NCI-H82 treated with DMSO at 0.1 percent for 48 hours (cell line): ENCODE measurements around the gene ZNF497.

Source experiments
- DNase-seq: peaks from one replicate; lab custom pipeline; 2025; ENCODE audit not compliant: unreplicated experiment; lab: John Stamatoyannopoulos, UW

The ZNF497 gene

DNA sequence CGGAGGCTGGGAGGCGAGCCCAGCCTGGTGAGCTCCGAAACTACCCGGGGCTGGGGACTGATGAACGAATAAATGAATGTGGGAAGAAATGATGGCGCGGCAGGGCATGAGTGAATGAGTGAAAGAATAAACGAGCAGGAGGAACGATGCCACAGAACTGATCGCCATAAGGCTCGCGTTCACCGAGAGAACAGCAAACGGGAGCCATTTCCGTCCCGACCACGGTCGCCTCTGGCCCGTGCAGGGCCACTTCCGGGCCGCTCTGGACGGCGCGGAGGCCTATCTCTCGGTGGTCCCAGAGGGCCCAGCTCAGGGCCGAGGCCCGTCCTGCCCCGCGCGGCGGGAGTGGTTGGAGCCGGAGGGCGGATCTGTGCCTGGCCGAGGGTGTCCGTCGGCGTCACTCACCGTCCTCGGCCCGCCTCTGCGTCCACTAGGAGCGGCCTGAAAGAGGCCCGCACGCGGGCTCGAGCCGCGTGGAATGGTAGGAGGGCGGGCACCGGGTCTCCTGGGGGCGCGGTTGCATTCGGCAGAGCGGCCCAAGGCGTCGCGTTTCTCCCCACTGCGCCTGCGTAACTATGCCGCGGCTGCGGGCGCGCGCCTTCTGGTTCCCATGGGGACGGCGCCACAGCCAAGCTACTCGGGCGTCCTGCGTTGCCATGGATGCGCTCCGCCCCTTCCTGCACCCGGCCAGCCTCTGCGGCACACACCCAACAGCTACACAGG lies at the start of gene ZNF497:
Gene ZNF497, minus strand, starts transcription at position 480 of the 723 bp plus-strand sequence. CDS start 5,116 bp downstream, outside the sequence.
- peak; percentile 79 for DNase-seq

- no peak for DNase-seq
Observed at GRCh38 chr19:58409010-58409790, 46.6 kb upstream of the ZNF497 start.

DNA sequence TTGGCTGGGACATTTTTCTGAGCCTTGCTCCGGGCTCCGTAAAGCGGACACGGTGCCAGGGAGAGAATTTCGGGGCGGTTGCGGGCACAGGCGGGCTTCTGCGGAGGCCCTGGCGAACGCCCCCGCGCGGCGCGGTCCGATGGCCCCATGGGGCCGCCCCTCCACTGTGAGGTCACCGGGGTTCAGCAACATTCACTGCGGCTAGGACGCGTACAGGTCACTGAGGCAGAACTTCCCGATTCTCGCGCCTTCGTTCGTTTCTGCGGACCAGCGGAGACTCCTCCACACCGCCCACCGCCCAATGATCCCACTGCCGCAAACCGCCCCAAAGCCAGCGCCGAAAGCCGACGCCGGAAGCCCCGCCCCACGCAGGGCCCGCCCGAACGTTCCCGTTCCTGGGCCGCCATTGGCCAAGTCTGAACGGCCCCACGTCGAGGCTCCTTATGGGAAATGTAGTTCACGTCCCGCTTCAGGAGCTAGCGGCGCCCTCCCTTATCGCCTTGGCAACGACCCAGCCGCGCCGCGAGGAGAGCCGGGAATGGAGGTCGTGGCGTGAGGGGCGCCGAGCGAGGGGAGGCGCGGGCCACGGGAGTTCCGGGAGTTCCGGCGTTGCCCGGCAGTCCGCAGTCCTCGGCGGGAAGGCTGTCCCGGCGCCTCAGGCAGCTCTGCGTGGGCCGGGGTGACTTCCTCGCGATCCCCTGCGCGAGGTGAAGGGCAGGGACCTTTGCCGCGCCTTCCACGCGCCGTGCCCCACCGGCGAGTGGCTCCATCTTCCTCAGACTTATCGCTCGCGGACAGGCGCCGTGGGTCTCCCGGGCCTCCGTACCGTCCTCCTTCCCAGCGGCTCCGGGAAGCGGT lies 45.8 kb upstream of the ZNF497 start, which contains the start of gene ZNF584:
Gene ZNF584, plus strand, starts transcription at position 498 of the 858 bp plus-strand sequence. CDS start 499 bp downstream, outside the sequence.
- DNase-seq: peak; percentile 92

DNA sequence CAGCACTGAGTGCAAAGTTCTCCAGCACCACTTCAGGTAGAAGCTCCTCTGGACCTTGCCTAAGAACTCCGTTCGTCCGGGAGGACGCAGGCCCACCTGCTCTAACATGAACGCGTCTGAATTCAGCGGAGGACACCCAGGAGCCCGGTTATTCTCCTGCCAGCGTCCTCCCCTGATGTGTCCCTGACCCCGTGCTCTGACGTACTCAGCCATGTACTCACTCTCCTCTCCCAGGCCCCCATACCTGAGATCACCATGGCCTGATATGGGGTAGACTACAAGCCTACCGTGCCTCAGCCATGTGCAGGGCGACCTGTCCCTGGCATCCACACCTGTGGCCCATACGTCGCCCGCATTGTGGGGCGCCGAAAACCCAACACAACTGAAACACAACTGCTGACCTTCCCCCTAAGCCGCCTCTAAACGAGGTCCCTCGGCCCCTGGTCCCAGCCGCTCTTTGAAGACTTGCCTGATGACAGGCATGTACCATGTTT lies 45.2 kb upstream of the ZNF497 start:
- no peak for DNase-seq

DNA sequence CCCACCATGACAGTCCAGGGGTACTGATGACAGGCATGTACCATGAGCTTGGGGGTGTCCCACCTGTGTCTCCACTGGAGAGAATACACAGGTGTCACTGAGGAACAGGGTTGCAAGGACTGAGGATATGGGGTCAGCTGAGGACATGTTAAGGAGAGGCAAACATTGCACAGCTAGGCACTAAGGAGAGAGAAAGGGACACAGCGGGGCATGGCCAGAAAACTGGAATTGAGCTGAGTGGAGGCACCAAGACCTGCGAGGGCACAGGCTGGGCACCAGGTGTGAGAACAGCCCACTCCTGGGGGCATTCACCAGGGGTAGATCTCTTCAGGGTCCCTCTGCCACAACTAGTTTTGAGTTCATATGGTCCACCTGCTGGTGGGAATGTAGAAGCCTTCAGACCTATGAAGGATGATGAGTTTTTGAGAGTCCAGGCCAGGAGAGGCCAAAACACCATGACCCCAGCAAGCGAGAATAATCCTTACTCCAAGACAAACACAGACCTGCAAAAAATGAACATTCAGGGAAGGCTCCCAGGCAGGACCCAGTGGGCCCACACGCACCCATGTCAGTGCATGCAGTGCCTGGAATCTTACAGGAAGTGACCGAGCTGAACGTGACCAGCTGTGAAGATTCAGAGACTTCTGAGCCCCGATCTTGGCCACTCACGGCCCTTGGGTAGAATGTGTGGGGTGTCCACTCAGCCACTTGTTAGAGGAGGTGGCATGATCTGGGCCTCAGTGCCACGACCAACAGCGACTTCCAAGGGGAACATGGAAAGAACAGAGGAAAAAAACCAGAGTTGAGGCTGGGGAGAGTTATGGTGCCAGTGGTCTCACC lies 44.5 kb upstream of the ZNF497 start:
- DNase-seq: no peak

GRCh38 chr19:58403920-58404478 lies 41.4 kb upstream of the ZNF497 start:
- DNase-seq: peak; percentile 18

DNA sequence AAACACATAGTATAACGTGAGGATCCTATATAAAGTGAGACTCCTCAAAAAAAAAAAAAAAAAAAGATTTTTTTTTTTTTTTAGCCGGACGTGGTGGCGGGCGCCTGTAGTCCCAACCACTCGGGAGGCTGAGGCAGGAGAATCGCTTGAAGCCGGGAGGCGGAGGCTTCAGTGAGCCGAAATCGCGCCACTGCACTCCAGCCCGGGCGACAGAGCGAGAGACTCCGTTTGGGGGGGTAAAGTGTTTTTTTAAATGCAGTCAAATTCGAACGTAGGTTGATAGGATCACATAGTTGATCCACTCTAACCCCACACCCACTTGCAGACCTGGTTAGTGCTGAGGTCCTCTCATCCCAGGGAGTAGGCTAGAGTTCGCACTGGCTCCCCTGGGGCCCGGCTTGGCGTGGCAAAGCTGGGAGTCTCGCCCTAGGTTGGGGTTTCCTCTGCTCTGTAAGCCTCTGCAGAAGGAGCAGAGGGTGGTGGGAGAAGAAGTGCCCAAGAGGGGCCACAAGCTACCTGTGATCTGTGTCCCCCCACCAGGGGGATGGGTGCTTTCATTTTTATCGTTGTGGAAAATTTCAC lies 39.4 kb upstream of the ZNF497 start:
- DNase-seq: no peak

DNA sequence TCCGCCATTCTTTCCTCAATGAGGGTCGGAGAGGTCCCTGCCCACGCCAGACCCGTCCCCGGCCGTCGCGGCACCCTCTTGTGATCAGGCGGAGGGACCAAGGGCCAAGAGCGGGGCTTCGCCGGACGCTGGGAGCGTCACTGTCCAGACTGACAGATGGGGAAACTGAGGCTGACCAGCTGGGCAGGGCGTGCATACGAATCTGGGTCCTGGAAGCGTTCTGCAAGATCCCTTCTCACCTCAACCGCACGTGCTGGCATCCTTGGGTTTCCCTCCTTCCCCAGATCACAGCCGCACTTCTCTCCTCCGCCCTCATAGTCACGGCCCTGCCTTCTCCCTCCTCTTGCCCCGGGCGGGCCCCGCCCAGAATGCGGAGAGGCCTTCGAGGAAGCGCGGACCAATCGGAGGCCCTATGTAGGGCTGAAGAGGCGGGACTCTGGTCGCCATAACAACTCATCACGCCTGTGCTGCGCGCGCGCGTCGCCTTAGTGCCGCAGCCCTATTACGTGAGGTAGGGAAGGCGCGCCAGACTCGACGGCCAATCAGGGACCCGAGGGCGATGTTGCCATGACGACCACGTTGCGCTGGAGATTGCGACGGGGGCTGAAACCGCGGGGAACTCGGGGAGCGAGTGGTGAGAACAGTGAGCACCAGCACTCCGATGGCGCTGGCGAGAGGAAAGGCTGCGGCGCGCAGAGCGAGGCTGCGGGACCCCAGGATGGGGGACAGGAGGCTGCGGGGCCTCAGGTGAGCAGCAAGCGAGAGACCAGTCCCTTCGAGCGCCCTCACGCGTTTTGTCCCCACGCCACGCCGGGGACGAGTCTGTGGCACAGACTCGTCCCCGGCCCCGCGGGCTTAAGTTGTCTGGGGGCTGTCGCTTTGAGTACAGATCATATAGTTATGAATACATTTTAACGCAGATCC lies 38.6 kb upstream of the ZNF497 start:
- DNase-seq: peak; percentile 96

- no peak for DNase-seq
Observed at GRCh38 chr19:58400316-58400915, 37.9 kb upstream of the ZNF497 start.

GRCh38 chr19:58399903-58400302 lies 37.4 kb upstream of the ZNF497 start:
- DNase-seq: no peak

- no peak for DNase-seq
Observed at GRCh38 chr19:58398545-58398944, 36.0 kb upstream of the ZNF497 start.

GRCh38 chr19:58398087-58398486 lies 35.5 kb upstream of the ZNF497 start:
- DNase-seq: no peak

- no peak for DNase-seq
Observed at GRCh38 chr19:58397533-58398037, 35.0 kb upstream of the ZNF497 start.

DNA sequence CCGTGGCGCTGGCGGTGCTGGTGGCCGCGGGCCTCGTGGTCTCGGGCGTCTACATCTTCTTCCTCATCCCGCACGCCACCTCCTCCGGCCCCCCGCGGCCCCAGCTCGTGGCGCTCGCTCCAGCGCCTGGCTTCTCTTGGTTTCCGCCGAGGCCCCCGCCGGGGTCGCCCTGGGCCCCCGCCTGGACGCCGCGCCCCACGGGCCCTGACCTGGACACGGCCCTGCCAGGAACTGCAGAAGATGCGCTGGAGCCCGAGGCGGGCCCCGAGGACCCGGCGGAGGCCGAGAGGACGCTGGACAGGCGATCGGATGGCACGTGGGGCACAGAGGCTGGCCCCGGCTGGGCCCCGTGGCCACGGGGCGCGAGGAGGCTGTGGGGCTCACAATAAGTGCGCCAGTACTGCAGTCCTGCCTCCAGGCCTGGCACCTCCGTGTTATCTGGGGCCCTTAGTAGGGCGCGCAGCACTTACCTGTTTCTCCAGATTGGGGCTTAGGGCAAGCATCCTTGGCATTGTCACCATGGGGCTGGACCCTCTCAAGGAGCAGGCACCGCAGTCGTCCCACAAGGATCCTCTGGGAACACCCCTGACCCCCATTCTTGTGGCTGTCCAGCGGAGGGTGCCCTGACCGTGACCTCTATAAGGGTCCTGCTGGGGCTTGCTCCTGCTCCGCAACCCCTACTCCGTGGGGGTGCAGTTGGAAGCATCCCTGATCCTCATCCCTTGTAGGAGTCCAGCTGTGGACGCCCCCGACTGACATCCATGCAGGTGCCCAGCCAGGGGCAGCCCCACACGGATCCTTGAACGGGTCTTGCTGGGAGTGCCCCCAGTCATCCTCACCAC lies 34.4 kb upstream of the ZNF497 start:
- DNase-seq: no peak

- DNase-seq: no peak
Observed at GRCh38 chr19:58395979-58396627, 33.6 kb upstream of the ZNF497 start.

- no peak for DNase-seq
Observed at GRCh38 chr19:58395220-58395978, 32.8 kb upstream of the ZNF497 start, which contains the start of gene RNF225. TSS of gene RNF225 (plus strand) at chr19:58395656. CDS start at chr19:58396090, 434 bp downstream.
